Left lung (tissue), 10 donors: ENCODE measurements around the gene PSME3IP1. TPM values are rescaled to one million over a fixed set of nuclear protein-coding genes. Genes with fewer than 3 reads are reported as not detected.

Experiments used
- ATAC-seq: fragments of 200-7000 bp; cut with Tn5 transposase; one replicate; pipeline ENCODE4 v1.9.1; 2020; ENCODE audit warnings: moderate library complexity
- DNase-seq, 4 donors: peaks; one replicate each; pipeline ENCODE4 v3.0.0-alpha.2; 2013 to 2020
- H3K27ac ChIP-seq, 2 donors: fragments of 200-600 bp; sonication (generic) in 1 of 2; one replicate each; pipeline versions ENCODE4 v1.5.0 to v1.8.0; 2020 to 2021
- H3K27me3 ChIP-seq, 2 donors: fragments of 200-600 bp; sonication (generic) in 1 of 2; one replicate each; pipeline versions ENCODE4 v1.5.0 to v1.8.0; 2020 to 2021
- H3K36me3 ChIP-seq, 2 donors: fragments of 200-600 bp; sonication (generic) in 1 of 2; one replicate each; pipeline versions ENCODE4 v1.5.0 to v1.8.0; 2020 to 2021
- H3K4me1 ChIP-seq, 2 donors: fragments of 200-600 bp; one replicate each; pipeline ENCODE4 v1.8.0; 2021
- H3K4me3 ChIP-seq, 2 donors: fragments of 200-600 bp; sonication (generic) in 1 of 2; one replicate each; pipeline versions ENCODE4 v1.5.0 to v1.8.0; 2020 to 2021; ENCODE audit warnings: mild to moderate bottlenecking in 1 of 2
- H3K9me3 ChIP-seq, 2 donors: fragments of 200-600 bp; sonication (generic) in 1 of 2; one replicate each; pipeline versions ENCODE4 v1.5.0 to v1.8.0; 2020 to 2021
- intact Hi-C, 2 donors: fragments of 100-400 bp; cut with DNase I; formaldehyde crosslinking; loops; one replicate each; pipeline versions ENCODE4 v1.11.2 to v1.14.2; 2022
- polyA plus RNA-seq, 6 donors: library from polyadenylated mRNA; unstranded; fragments of 120-200 nt; gene quantifications; one replicate each; pipeline ENCODE4 v1.2.1, GENCODE V29; 2013; ENCODE audit not compliant: insufficient read length in 6 of 6
- total RNA-seq, 2 donors: library from RNA; stranded (reverse); fragmentation: NEBNext Ultra II Directional; extraction: Animal tissue kit (Norgen Biotek cat#: 25700); gene quantifications; one replicate each; pipeline ENCODE4 v1.2.1, GENCODE V29; 2021
- TF ChIP-seq, protein P1 (sequence below), 2 donors: fragments of 200-600 bp; sonication (generic) in 1 of 2; IDR thresholded peaks; one replicate each; pipeline versions ENCODE4 v1.5.0 to v1.8.0; 2021; ENCODE audit warnings: antibody characterized with exemption in 2 of 2
- donor health status: DM: no; HTN: yes; CAD: no.
- donor health status: DM: no; HTN: no; CAD: no.

PSME3IP1 gene
- total and polyA plus RNA-seq, 8 donors = 53.1 to 123 (median 104) TPM

DNA sequence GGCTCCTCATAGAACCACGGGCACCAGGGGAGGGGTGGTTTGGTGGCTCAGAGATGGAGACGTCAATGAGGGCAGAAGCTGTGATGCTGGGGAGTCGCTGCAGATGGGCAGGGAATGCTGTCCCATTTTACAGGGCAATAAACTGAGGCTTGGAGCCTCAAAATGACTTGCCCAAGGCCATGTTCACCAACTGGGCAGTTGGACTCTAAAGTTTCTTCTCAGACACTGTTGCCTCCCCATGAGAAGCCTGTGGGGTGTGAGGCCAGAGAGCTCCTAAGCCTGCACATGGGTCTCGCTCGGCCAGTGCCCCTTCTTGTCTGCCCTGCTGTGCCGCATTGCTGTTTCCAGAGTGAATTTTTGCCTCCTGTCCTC is 54.9 kb downstream of the PSME3IP1 start:
- no peak for ATAC-seq
- TF ChIP-seq, protein P1, sequence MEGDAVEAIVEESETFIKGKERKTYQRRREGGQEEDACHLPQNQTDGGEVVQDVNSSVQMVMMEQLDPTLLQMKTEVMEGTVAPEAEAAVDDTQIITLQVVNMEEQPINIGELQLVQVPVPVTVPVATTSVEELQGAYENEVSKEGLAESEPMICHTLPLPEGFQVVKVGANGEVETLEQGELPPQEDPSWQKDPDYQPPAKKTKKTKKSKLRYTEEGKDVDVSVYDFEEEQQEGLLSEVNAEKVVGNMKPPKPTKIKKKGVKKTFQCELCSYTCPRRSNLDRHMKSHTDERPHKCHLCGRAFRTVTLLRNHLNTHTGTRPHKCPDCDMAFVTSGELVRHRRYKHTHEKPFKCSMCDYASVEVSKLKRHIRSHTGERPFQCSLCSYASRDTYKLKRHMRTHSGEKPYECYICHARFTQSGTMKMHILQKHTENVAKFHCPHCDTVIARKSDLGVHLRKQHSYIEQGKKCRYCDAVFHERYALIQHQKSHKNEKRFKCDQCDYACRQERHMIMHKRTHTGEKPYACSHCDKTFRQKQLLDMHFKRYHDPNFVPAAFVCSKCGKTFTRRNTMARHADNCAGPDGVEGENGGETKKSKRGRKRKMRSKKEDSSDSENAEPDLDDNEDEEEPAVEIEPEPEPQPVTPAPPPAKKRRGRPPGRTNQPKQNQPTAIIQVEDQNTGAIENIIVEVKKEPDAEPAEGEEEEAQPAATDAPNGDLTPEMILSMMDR (IDR thresholded peaks at IDR 0.05) = no peak
- H3K4me1 ChIP-seq = peaks cover 0 to 11% of the 10 kb centered on the region in 2 donors
- H3K27me3 ChIP-seq = no peaks in the 10 kb centered on the region
- intact Hi-C loops = no loop called here
- DNase-seq = peak in 1 of 4 donors; percentile 23
- H3K9me3 ChIP-seq = no peaks in the 10 kb centered on the region
- no peak overlapping the region for H3K27ac ChIP-seq
- peaks cover 0 to 60% of the 10 kb centered on the region in 2 donors for H3K36me3 ChIP-seq
- no peak overlapping the region for H3K4me3 ChIP-seq

GRCh38 chr16:57128771-57129389 is 57.0 kb downstream of the PSME3IP1 start:
- Histone ChIP-seq H3K27ac (no peak overlapping the region), H3K27me3 (no peaks in the 10 kb centered on the region), H3K9me3 (no peaks in the 10 kb centered on the region), H3K36me3 (peaks cover 0 to 66% of the 10 kb centered on the region in 2 donors), H3K4me3 (no peak overlapping the region), H3K4me1 (peaks cover 0 to 7% of the 10 kb centered on the region in 2 donors)
- TF ChIP-seq, protein P1 (IDR thresholded peaks at IDR 0.05) = no peak
- DNase-seq (peak in 1 of 4 donors; percentile 51), ATAC-seq (peak; percentile 38)
- intact Hi-C loops = no loop called here

DNA sequence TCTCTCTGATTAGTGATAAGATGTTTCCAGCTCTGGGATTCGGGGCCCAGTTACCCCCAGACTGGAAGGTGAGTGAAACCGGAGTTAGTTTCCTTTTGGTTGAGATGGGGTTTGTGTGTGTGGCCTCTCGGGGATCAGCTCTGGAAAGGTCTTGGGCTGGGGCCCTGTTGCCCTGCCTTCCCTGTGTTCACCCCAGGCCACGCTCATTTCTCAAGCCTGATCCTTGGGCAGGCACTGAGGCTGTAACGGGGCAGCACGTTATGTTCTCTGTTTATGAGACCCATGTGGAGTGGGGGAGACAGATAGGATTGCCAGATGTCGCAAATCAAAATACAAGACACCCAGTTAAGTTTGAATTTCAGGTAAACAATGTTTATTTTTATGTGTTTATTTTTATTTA is 58.0 kb downstream of the PSME3IP1 start:
- Histone ChIP-seq H3K4me3 (no peak overlapping the region), H3K36me3 (peaks cover 0 to 75% of the 10 kb centered on the region in 2 donors), H3K9me3 (no peaks in the 10 kb centered on the region), H3K4me1 (peaks cover 0 to 18% of the 10 kb centered on the region in 2 donors), H3K27me3 (no peaks in the 10 kb centered on the region), H3K27ac (no peak overlapping the region)
- TF ChIP-seq, protein P1 (IDR thresholded peaks at IDR 0.05) = no peak
- DNase-seq = peak in 1 of 4 donors; percentile 16
- intact Hi-C loops = no loop called here
- ATAC-seq = no peak

GRCh38 chr16:57127037-57127763 is 58.6 kb downstream of the PSME3IP1 start:
- no peak for DNase-seq
- no peaks in the 10 kb centered on the region for H3K9me3 ChIP-seq
- peaks cover 0 to 79% of the 10 kb centered on the region in 2 donors for H3K36me3 ChIP-seq
- TF ChIP-seq, protein P1 (IDR thresholded peaks at IDR 0.05) = no peak
- H3K27ac ChIP-seq = no peak overlapping the region
- H3K27me3 ChIP-seq = no peaks in the 10 kb centered on the region
- H3K4me3 ChIP-seq = no peak overlapping the region
- H3K4me1 ChIP-seq = peaks cover 0 to 16% of the 10 kb centered on the region in 2 donors
- intact Hi-C loops = no loop called here
- no peak for ATAC-seq

GRCh38 chr16:57126411-57126810 is 59.4 kb downstream of the PSME3IP1 start:
- no peaks in the 10 kb centered on the region for H3K9me3 ChIP-seq
- TF ChIP-seq, protein P1 (IDR thresholded peaks at IDR 0.05) = no peak
- H3K27ac ChIP-seq = no peak overlapping the region

More at GRCh38 chr16:57126411-57126810, 59.4 kb downstream of the PSME3IP1 start:
- no peak for DNase-seq
- ATAC-seq = no peak
- intact Hi-C loops = no loop called here
- Histone ChIP-seq H3K4me3 (no peak overlapping the region), H3K36me3 (peaks cover 0 to 79% of the 10 kb centered on the region in 2 donors), H3K27me3 (no peaks in the 10 kb centered on the region), H3K4me1 (peaks cover 0 to 16% of the 10 kb centered on the region in 2 donors)
